ENCODE measurements around the gene PNPLA7.

DNA sequence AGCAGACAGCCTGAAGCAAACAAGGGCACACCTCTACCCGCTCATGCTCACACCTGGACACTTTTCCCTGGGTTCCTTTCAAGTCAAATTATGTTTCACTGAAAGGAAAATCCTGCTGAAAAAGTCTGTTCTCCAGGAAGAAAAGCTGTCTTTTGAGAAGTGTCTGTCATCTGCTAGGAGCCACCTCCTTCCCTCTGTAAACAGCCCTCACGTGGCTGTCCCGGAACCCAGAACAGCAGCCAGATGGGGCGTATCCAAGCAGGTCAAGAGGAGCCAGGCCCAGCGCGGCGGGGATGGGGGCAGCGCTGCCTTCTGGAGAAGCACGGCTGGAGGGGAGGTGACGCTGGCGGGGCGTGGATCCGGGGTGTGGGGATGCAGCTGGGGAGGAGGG lies at the start of gene PNPLA7:
- TF ChIP-seq, protein P1, sequence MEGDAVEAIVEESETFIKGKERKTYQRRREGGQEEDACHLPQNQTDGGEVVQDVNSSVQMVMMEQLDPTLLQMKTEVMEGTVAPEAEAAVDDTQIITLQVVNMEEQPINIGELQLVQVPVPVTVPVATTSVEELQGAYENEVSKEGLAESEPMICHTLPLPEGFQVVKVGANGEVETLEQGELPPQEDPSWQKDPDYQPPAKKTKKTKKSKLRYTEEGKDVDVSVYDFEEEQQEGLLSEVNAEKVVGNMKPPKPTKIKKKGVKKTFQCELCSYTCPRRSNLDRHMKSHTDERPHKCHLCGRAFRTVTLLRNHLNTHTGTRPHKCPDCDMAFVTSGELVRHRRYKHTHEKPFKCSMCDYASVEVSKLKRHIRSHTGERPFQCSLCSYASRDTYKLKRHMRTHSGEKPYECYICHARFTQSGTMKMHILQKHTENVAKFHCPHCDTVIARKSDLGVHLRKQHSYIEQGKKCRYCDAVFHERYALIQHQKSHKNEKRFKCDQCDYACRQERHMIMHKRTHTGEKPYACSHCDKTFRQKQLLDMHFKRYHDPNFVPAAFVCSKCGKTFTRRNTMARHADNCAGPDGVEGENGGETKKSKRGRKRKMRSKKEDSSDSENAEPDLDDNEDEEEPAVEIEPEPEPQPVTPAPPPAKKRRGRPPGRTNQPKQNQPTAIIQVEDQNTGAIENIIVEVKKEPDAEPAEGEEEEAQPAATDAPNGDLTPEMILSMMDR (IDR thresholded peaks at IDR 0.05) = no peak
- TF ChIP-seq EZH2 (IDR thresholded peaks at IDR 0.05; ENCODE audit: borderline replicate concordance, insufficient read depth, low read depth, low read length, poor library complexity, severe bottlenecking) = no peak

All from B cell (primary cell).